HepG2 (cell line): ENCODE results near the gene B4GALT7. TPM values are rescaled to one million over a fixed set of nuclear protein-coding genes. Genes with fewer than 3 reads are reported as not detected.

Experiments
- ARHGAP35 ChIP-seq: sonication (generic); formaldehyde crosslinking; IDR thresholded peaks from 2 replicates; pipeline ENCODE4 v1.9.0; 2022; ENCODE audit warnings: mild to moderate bottlenecking, inconsistent platforms, moderate library complexity, missing genetic modification reagents, borderline replicate concordance
- CHD2 ChIP-seq: IDR thresholded peaks from 2 replicates; pipeline ENCODE4 v1.6.1; 2011; ENCODE audit warnings: low read depth, low read length, improper control_type of control experiment
- KLF15 ChIP-seq: sonication (generic); formaldehyde crosslinking; IDR thresholded peaks from 2 replicates; pipeline ENCODE4 v1.8.1; 2023; ENCODE audit warnings: borderline replicate concordance, mild to moderate bottlenecking, inconsistent platforms, missing genetic modification reagents, mixed read lengths
- MYPOP ChIP-seq: sonication (generic); formaldehyde crosslinking; IDR thresholded peaks from 2 replicates; pipeline ENCODE4 v1.8.1; 2023; ENCODE audit warnings: mild to moderate bottlenecking, moderate library complexity, missing genetic modification reagents
- MZF1 ChIP-seq: sonication (generic); formaldehyde crosslinking; IDR thresholded peaks from 2 replicates; pipeline ENCODE4 v1.8.1; 2023; ENCODE audit warnings: mild to moderate bottlenecking, missing genetic modification reagents, borderline replicate concordance
- PAXIP1 ChIP-seq: sonication (generic); formaldehyde crosslinking; conservative IDR thresholded peaks from 2 replicates; pipeline ENCODE4 v1.4.0; 2020; ENCODE audit warnings: mild to moderate bottlenecking, missing genetic modification reagents, moderate library complexity
- PHF8 ChIP-seq: sonication (generic); formaldehyde crosslinking; IDR thresholded peaks from 2 replicates; pipeline ENCODE4 v1.5.0; 2020; ENCODE audit warnings: missing genetic modification reagents
- REST ChIP-seq, 2 experiments: IDR thresholded peaks; 2 replicates each; pipeline ENCODE4 v1.6.1; 2011 to 2012; ENCODE audit warnings: low read length in 2 of 2, borderline replicate concordance in 1 of 2, low read depth in 1 of 2, mild to moderate bottlenecking in 1 of 2, moderate library complexity in 1 of 2
- SIN3A ChIP-seq: IDR thresholded peaks from 2 replicates; pipeline ENCODE4 v1.6.1; 2011; ENCODE audit warnings: low read depth, mild to moderate bottlenecking, control low read depth, low read length, borderline replicate concordance
- TFE3 ChIP-seq: IDR thresholded peaks from 2 replicates; pipeline ENCODE4 v1.6.1; 2016
- ZBTB2 ChIP-seq: sonication (generic); formaldehyde crosslinking; IDR thresholded peaks from 2 replicates; pipeline ENCODE4 v1.8.0; 2022; ENCODE audit warnings: low read depth, missing genetic modification reagents
- ZNF572 ChIP-seq: sonication (generic); formaldehyde crosslinking; IDR thresholded peaks from 2 replicates; pipeline ENCODE4 v1.5.1; 2020; ENCODE audit warnings: mild to moderate bottlenecking, missing genetic modification reagents
- ZNF597 ChIP-seq: sonication (generic); formaldehyde crosslinking; IDR thresholded peaks from 2 replicates; pipeline ENCODE4 v1.5.0; 2020; ENCODE audit warnings: missing genetic modification reagents
- ZNF768 ChIP-seq: sonication (generic); formaldehyde crosslinking; IDR thresholded peaks from 2 replicates; pipeline ENCODE4 v1.4.0; 2020; ENCODE audit warnings: missing genetic modification reagents
- polyA plus RNA-seq, 8 experiments: library from polyadenylated mRNA; depleted of rRNA in 3 of 8; stranded (reverse) in 7 of 8; unstranded in 1 of 8; fragments of >200 nt; fragmentation: Illumina TruSeq in 4 of 8; extraction: Trizol in 4 of 8; gene quantifications; 2 replicates each; pipeline versions ENCODE4 v1.2.1 to v1.2.3, GENCODE V29; 2011 to 2016; ENCODE audit warnings: low read depth in 4 of 8, missing spikeins in 1 of 8, mixed read lengths in 1 of 8; ENCODE audit not compliant: insufficient read depth in 1 of 8
- total RNA-seq, 5 experiments: library from RNA; depleted of rRNA; stranded (reverse); fragments of >200 nt; fragmentation: Illumina TruSeq; extraction: Trizol; gene quantifications; 2 replicates each; pipeline ENCODE4 v1.2.3, GENCODE V29; 2016; ENCODE audit warnings: low read depth in 1 of 5

B4GALT7 gene
- total and polyA plus RNA-seq, 2 of the 13 experiments (the other 11 are each of a cell fraction or from before 2014, with no cell fraction given), result 16.4 to 20.5 TPM

- TF ChIP-seq KLF15 (CRISPR knock-in tag) (0 out of 2 replicates have a peak, but pooled peaks have one; percentile 75), MYPOP (peak; percentile 36; the same call in 1 of the 2 replicates), ARHGAP35 (0 out of 2 replicates have a peak, but pooled peaks have one; percentile 24), PHF8 (peak; percentile 86), PAXIP1 (no peak; the same call in 1 of the 2 replicates), TFE3 (CRISPR knock-in tag) (0 out of 2 replicates have a peak, but pooled peaks have one; percentile 25), ZNF597 (no peak), ZBTB2 (CRISPR knock-in tag) (peak; percentile 90), ZNF572 (CRISPR knock-in tag) (no peak), SIN3A (peak; percentile 67; the same call in 1 of the 2 replicates), CHD2 (no peak), ZNF768 (CRISPR knock-in tag) (peak; percentile 93), MZF1 (CRISPR knock-in tag) (no peak), REST (IDR thresholded peaks at IDR 0.05; ENCODE audit: borderline replicate concordance in 1 of 2, low read depth in 1 of 2, low read length in 2 of 2) (no peak)
These were observed at the start of gene B4GALT7 (continued) for GRCh38 chr5:177599731-177600507.
